ENCODE measurements around the gene MT1G. TPM values are rescaled to one million over a fixed set of nuclear protein-coding genes. Genes with fewer than 3 reads are reported as not detected.
"Not testable (repeated sequence)": the region's sequence is repeated elsewhere in the genome, so short reads cannot be mapped to it uniquely, and the experiment has no call there.

MT1G gene
- total RNA-seq, 2 experiments from 2014 or later: 35.9 to 39.0 TPM

GRCh38 chr16:56677474-56677873, 9.6 kb upstream of the MT1G start:
- ATAC-seq (no peak), DNase-seq (no peak)
- TF ChIP-seq CTCF (IDR thresholded peaks at IDR 0.05): no peak
- H3K4me3 Mint-ChIP-seq: no peak overlapping the region
- intact Hi-C loops (cut with micrococcal nuclease): no loop called here
- peaks cover 29% of the 10 kb centered on the region for H3K4me1 Mint-ChIP-seq (ENCODE audit: low read depth)
- H3K9me3 Mint-ChIP-seq: no peaks in the 10 kb centered on the region
- peaks cover 2% of the 10 kb centered on the region for H3K27me3 Mint-ChIP-seq
- H3K36me3 Mint-ChIP-seq (ENCODE audit: low read depth): no peaks in the 10 kb centered on the region
- ChIA-PET POLR2A (interaction anchor here (1.1 to 2.0 kb wide), 4 partner anchors 8 to 109 kb away, joined by 3 to 4 read pairs (median 4); partner anchors contain the start of gene MT1G), CTCF (interaction anchor here (1.3 to 4.3 kb wide), 2 partner anchors 25 to 35 kb away, joined by 4 to 20 read pairs; no protein-coding TSS in a partner anchor)
- H3K27ac Mint-ChIP-seq: no peak overlapping the region

- no peak overlapping the region for H3K27ac Mint-ChIP-seq
- POLR2A ChIA-PET: interaction anchor here (0.7 to 2.0 kb wide), 4 partner anchors 9 to 25 kb away, joined by 4 to 5 read pairs (median 4); no protein-coding TSS in a partner anchor
- ATAC-seq (peak; percentile 75), DNase-seq (peak; percentile 85)
- H3K27me3 Mint-ChIP-seq: peaks cover 15% of the 10 kb centered on the region
- CTCF ChIA-PET: interaction anchor here (0.9 to 4.3 kb wide), 3 partner anchors 26 to 100 kb away, joined by 5 to 20 read pairs (median 6); no protein-coding TSS in a partner anchor
- H3K36me3 Mint-ChIP-seq (ENCODE audit: low read depth): no peaks in the 10 kb centered on the region
- H3K4me1 Mint-ChIP-seq (ENCODE audit: low read depth): peaks cover 22% of the 10 kb centered on the region
- TF ChIP-seq CTCF (IDR thresholded peaks at IDR 0.05): no peak
- no peaks in the 10 kb centered on the region for H3K9me3 Mint-ChIP-seq
- peak overlapping the region; percentile 60 for H3K4me3 Mint-ChIP-seq
- intact Hi-C loops (cut with micrococcal nuclease): no loop called here
Observed at GRCh38 chr16:56675685-56676210, 7.9 kb upstream of the MT1G start.

DNA sequence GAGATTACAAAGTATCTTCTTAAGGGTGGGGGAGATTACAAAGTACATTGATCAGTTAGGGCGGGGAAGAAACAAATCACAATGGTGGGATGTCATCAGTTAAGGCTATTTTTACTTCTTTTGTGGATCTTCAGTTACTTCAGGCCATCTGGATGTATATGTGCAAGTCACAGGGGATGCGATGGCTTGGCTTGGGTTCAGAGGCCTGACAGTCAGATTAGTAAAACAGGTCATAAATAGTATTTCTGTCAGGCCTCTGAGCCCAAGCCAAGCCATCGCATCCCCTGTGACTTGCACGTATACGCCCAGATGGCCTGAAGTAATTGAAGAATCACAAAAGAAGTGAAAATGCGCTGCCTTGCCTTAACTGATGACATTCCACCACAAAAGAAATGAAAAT, 6.7 kb upstream of the MT1G start:
- H3K4me3 Mint-ChIP-seq; ATAC-seq; H3K27ac Mint-ChIP-seq; POLR2A ChIA-PET; H3K36me3 Mint-ChIP-seq (ENCODE audit: low read depth); intact Hi-C loops (cut with micrococcal nuclease); H3K9me3 Mint-ChIP-seq; DNase-seq: not testable (repeated sequence)
- Mint-ChIP-seq H3K4me1 (ENCODE audit: low read depth) (peaks cover 25% of the 10 kb centered on the region), H3K27me3 (peaks cover 26% of the 10 kb centered on the region)
- CTCF ChIA-PET: interaction anchor here (1.1 to 2.3 kb wide), 5 partner anchors 8 to 161 kb away, joined by 3 to 11 read pairs (median 3); partner anchors contain the start of gene MT1X

DNA sequence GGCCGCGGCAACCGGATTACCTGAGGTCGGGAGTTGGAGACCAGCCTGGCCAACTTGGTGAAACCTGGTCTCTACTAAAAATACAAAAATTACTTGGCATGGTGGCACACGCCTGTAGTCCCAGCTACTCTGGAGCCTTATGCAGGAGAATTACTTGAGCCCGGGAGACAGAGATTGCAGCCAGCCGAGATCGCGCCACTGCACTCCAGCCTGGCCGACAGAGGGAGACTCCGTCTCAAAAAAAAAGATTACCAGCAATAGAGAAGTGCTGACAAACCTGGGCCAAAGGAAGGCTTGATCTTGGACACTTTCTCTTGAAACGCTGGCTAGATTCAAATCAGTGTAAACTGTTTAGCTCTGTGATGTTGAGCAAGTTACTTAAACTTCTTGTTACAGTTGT, 6.1 kb upstream of the MT1G start:
- H3K27me3 Mint-ChIP-seq: peaks cover 33% of the 10 kb centered on the region
- intact Hi-C loops (cut with micrococcal nuclease): no loop called here
- H3K9me3 Mint-ChIP-seq: no peaks in the 10 kb centered on the region
- peak; percentile 34 for ATAC-seq
- TF ChIP-seq CTCF (IDR thresholded peaks at IDR 0.05): peak; percentile 69
- DNase-seq: peak; percentile 59
- CTCF ChIA-PET: interaction anchor here (0.9 to 2.3 kb wide), 11 partner anchors 9 to 160 kb away, joined by 3 to 15 read pairs (median 4); partner anchors contain the start of gene MT1X
- no peaks in the 10 kb centered on the region for H3K36me3 Mint-ChIP-seq (ENCODE audit: low read depth)
- H3K4me3 Mint-ChIP-seq: no peak overlapping the region
- H3K4me1 Mint-ChIP-seq (ENCODE audit: low read depth): peaks cover 28% of the 10 kb centered on the region
- POLR2A ChIA-PET: no interaction called here
- no peak overlapping the region for H3K27ac Mint-ChIP-seq

- DNase-seq (no peak), ATAC-seq (no peak)
- intact Hi-C loops (cut with micrococcal nuclease): no loop called here
- no peak for TF ChIP-seq CTCF (IDR thresholded peaks at IDR 0.05)
- H3K4me3 Mint-ChIP-seq: no peak overlapping the region
- CTCF ChIA-PET: interaction anchor here (0.9 to 2.3 kb wide), 10 partner anchors 10 to 159 kb away, joined by 3 to 15 read pairs (median 4); partner anchors contain the start of gene MT1X
- no peaks in the 10 kb centered on the region for H3K36me3 Mint-ChIP-seq (ENCODE audit: low read depth)
- POLR2A ChIA-PET: no interaction called here
- H3K27me3 Mint-ChIP-seq: peaks cover 41% of the 10 kb centered on the region
- no peak overlapping the region for H3K27ac Mint-ChIP-seq
- no peaks in the 10 kb centered on the region for H3K9me3 Mint-ChIP-seq
- H3K4me1 Mint-ChIP-seq (ENCODE audit: low read depth): peaks cover 36% of the 10 kb centered on the region
Observed at GRCh38 chr16:56672761-56673536, 5.1 kb upstream of the MT1G start.

DNA sequence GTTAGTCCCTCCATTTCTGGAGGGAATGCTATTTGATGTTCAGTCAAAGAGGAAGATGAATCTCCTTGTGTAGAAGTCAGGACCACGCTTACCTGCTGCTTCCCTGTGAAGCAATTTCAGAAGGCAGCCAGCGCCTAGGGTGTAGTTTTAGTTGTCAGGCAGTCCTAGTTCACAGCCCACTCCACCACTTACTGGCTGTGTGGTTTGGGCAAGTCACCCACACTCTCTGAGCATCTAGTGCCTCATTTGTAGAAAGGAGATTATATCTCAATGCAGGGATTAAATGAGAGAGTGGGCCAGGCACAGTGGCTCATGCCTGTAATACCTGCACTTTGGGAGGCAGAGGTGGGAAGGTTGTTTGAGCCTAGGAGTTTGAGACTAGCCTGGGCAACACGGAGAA, 4.3 kb upstream of the MT1G start:
- H3K27me3 Mint-ChIP-seq: peaks cover 48% of the 10 kb centered on the region
- intact Hi-C loops (cut with micrococcal nuclease); H3K27ac Mint-ChIP-seq; H3K9me3 Mint-ChIP-seq; H3K4me3 Mint-ChIP-seq; DNase-seq; ATAC-seq; POLR2A ChIA-PET; H3K36me3 Mint-ChIP-seq (ENCODE audit: low read depth): not testable (repeated sequence)
- H3K4me1 Mint-ChIP-seq (ENCODE audit: low read depth): peaks cover 36% of the 10 kb centered on the region
- CTCF ChIA-PET: interaction anchor here (1.3 to 2.3 kb wide), 6 partner anchors 11 to 72 kb away, joined by 3 to 15 read pairs (median 6); partner anchors contain the start of gene MT1X

GRCh38 chr16:56671691-56672090, 3.8 kb upstream of the MT1G start:
- CTCF ChIA-PET: interaction anchor here (1.3 to 1.6 kb wide), 2 partner anchors 30 to 71 kb away, joined by 3 to 5 read pairs; no protein-coding TSS in a partner anchor
- Mint-ChIP-seq H3K27me3 (peaks cover 51% of the 10 kb centered on the region), H3K4me1 (ENCODE audit: low read depth) (peaks cover 36% of the 10 kb centered on the region)
- ATAC-seq; intact Hi-C loops (cut with micrococcal nuclease); H3K4me3 Mint-ChIP-seq; H3K27ac Mint-ChIP-seq; H3K36me3 Mint-ChIP-seq (ENCODE audit: low read depth); POLR2A ChIA-PET; DNase-seq; H3K9me3 Mint-ChIP-seq: not testable (repeated sequence)
